ENCODE measurements around the gene DLGAP4. TPM values are rescaled to one million over a fixed set of nuclear protein-coding genes. Genes with fewer than 3 reads are reported as not detected.

DLGAP4 gene
- total and polyA plus RNA-seq, 2 of the 13 experiments (the other 11 are each of a cell fraction or from before 2014, with no cell fraction given), result 15.2 to 26.7 TPM

- TF ChIP-seq ZZZ3 (CRISPR knock-in tag; IDR thresholded peaks at IDR 0.05; ENCODE audit: borderline replicate concordance) (no peak), ZNF710 (CRISPR knock-in tag; IDR thresholded peaks at IDR 0.05; ENCODE audit: borderline replicate concordance) (no peak), ZFX (CRISPR knock-in tag; IDR thresholded peaks at IDR 0.05; ENCODE audit: low read depth) (no peak; the same call in 1 of the 2 replicates), BRF2 (CRISPR knock-in tag; IDR thresholded peaks at IDR 0.05) (no peak), KDM5A (IDR thresholded peaks at IDR 0.05; ENCODE audit: borderline replicate concordance, low read length) (no peak; the same call in 1 of the 2 replicates), ZBTB49 (CRISPR knock-in tag; IDR thresholded peaks at IDR 0.05; ENCODE audit: borderline replicate concordance) (no peak), HIVEP1 (CRISPR knock-in tag; IDR thresholded peaks at IDR 0.05) (no peak), GATAD2A (CRISPR knock-in tag; IDR thresholded peaks at IDR 0.05) (no peak), AKAP8 (CRISPR knock-in tag; IDR thresholded peaks at IDR 0.05) (0 out of 2 replicates have a peak, but pooled peaks have one; percentile 52), BRD4 (CRISPR knock-in tag; IDR thresholded peaks at IDR 0.05) (no peak), ZNF556 (CRISPR knock-in tag; IDR thresholded peaks at IDR 0.05; ENCODE audit: borderline replicate concordance) (peak; percentile 13; the same call in 1 of the 2 replicates), MBD4 (IDR thresholded peaks at IDR 0.05; ENCODE audit: borderline replicate concordance, low read length) (no peak), ZNF468 (CRISPR knock-in tag; IDR thresholded peaks at IDR 0.05) (no peak), ATRX (CRISPR knock-in tag; IDR thresholded peaks at IDR 0.05; ENCODE audit: borderline replicate concordance) (no peak), ZGPAT (CRISPR knock-in tag; IDR thresholded peaks at IDR 0.05) (peak; percentile 46; the same call in 1 of the 2 replicates), ZNF225 (CRISPR knock-in tag; IDR thresholded peaks at IDR 0.05) (0 out of 2 replicates have a peak, but pooled peaks have one; percentile 20), ZFP36 (IDR thresholded peaks at IDR 0.05; ENCODE audit: borderline replicate concordance, low read depth, low read length, partially characterized antibody) (no peak), MYC (CRISPR knock-in tag; IDR thresholded peaks at IDR 0.05; ENCODE audit: borderline replicate concordance) (no peak; the same call in 1 of the 2 replicates), THAP7 (CRISPR knock-in tag; IDR thresholded peaks at IDR 0.05) (0 out of 2 replicates have a peak, but pooled peaks have one; percentile 30), PAWR (CRISPR knock-in tag; IDR thresholded peaks at IDR 0.05; ENCODE audit: borderline replicate concordance) (no peak), ZNF34 (CRISPR knock-in tag; IDR thresholded peaks at IDR 0.05; ENCODE audit: borderline replicate concordance) (no peak)
Measured at GRCh38 chr20:36461600-36462439, 155.7 kb downstream of the DLGAP4 start (continued).

Measured in HepG2 (cell line).